ENCODE data around the gene DACT1. TPM values are rescaled to one million over a fixed set of nuclear protein-coding genes. Genes with fewer than 3 reads are reported as not detected.

Gene DACT1
- total RNA-seq, 1 donor from 2014 or later, result 3.2 TPM

GRCh38 chr14:58662759-58663158 lies 25.0 kb downstream of the DACT1 start:
- intact Hi-C loops (cut with DNase I), result no loop called here
- no peak for DNase-seq (ENCODE audit: low spot score)

- no peak for DNase-seq (ENCODE audit: low spot score)
- intact Hi-C loops (cut with DNase I), result no loop called here
Observed at GRCh38 chr14:58663494-58664111, 25.8 kb downstream of the DACT1 start.

GRCh38 chr14:58665773-58666500 lies 28.2 kb downstream of the DACT1 start:
- no peak for DNase-seq (ENCODE audit: low spot score)
- intact Hi-C loops (cut with DNase I), result no loop called here

GRCh38 chr14:58666737-58667136 lies 29.0 kb downstream of the DACT1 start:
- intact Hi-C loops (cut with DNase I), result no loop called here

GRCh38 chr14:58667900-58668299 lies 30.1 kb downstream of the DACT1 start:
- DNase-seq (ENCODE audit: low spot score), result no peak
- intact Hi-C loops (cut with DNase I), result no loop called here

More at GRCh38 chr14:58666737-58667136, 29.0 kb downstream of the DACT1 start:
- DNase-seq (ENCODE audit: low spot score), result no peak

- no peak for DNase-seq (ENCODE audit: low spot score)
- intact Hi-C loops (cut with DNase I), result no loop called here
Observed at GRCh38 chr14:58668848-58669480, 31.2 kb downstream of the DACT1 start.

GRCh38 chr14:58669556-58670200 lies 31.9 kb downstream of the DACT1 start:
- intact Hi-C loops (cut with DNase I), result no loop called here
- DNase-seq (ENCODE audit: low spot score), result no peak

- intact Hi-C loops (cut with DNase I), result no loop called here
Observed at GRCh38 chr14:58671024-58671423, 33.3 kb downstream of the DACT1 start.

GRCh38 chr14:58671436-58671835 lies 33.7 kb downstream of the DACT1 start:
- intact Hi-C loops (cut with DNase I), result no loop called here
- DNase-seq (ENCODE audit: low spot score), result no peak

More at GRCh38 chr14:58671024-58671423, 33.3 kb downstream of the DACT1 start:
- no peak for DNase-seq (ENCODE audit: low spot score)

GRCh38 chr14:58673722-58674121 lies 36.0 kb downstream of the DACT1 start:
- intact Hi-C loops (cut with DNase I), result no loop called here
- no peak for DNase-seq (ENCODE audit: low spot score)

- intact Hi-C loops (cut with DNase I), result no loop called here
- no peak for DNase-seq (ENCODE audit: low spot score)
Observed at GRCh38 chr14:58677001-58677400, 39.2 kb downstream of the DACT1 start.

- no peak for DNase-seq (ENCODE audit: low spot score)
- intact Hi-C loops (cut with DNase I), result no loop called here
Observed at GRCh38 chr14:58677517-58677916, 39.8 kb downstream of the DACT1 start.

GRCh38 chr14:58677996-58678395 lies 40.2 kb downstream of the DACT1 start:
- intact Hi-C loops (cut with DNase I), result no loop called here
- DNase-seq (ENCODE audit: low spot score), result no peak

- intact Hi-C loops (cut with DNase I), result no loop called here
- no peak for DNase-seq (ENCODE audit: low spot score)
Observed at GRCh38 chr14:58680698-58681097, 42.9 kb downstream of the DACT1 start.

GRCh38 chr14:58687232-58687795 lies 49.6 kb downstream of the DACT1 start:
- intact Hi-C loops (cut with DNase I), result no loop called here
- no peak for DNase-seq (ENCODE audit: low spot score)

GRCh38 chr14:58690801-58691516 lies 53.2 kb downstream of the DACT1 start:
- DNase-seq (ENCODE audit: low spot score), result no peak
- intact Hi-C loops (cut with DNase I), result no loop called here

GRCh38 chr14:58693048-58693447 lies 55.3 kb downstream of the DACT1 start:
- intact Hi-C loops (cut with DNase I), result no loop called here
- no peak for DNase-seq (ENCODE audit: low spot score)

GRCh38 chr14:58695514-58695913 lies 57.8 kb downstream of the DACT1 start:
- intact Hi-C loops (cut with DNase I), result no loop called here
- no peak for DNase-seq (ENCODE audit: low spot score)

- DNase-seq (ENCODE audit: low spot score), result no peak
- intact Hi-C loops (cut with DNase I), result no loop called here
Observed at GRCh38 chr14:58697266-58697929, 59.6 kb downstream of the DACT1 start.
